A673 (cell line): ENCODE results near the gene DLGAP1.

Source experiments
- CTCF ChIP-seq: fragments of 300-800, 200-600 bp; sonication (generic); conservative IDR thresholded peaks from 2 replicates; pipeline ENCODE4 v1.5.1; 2017; ENCODE audit warnings: low read depth, mild to moderate bottlenecking, antibody characterized with exemption, low read length, moderate library complexity, mixed read lengths
- EZH2 ChIP-seq: fragments of 200-600 bp; sonication (generic); IDR thresholded peaks from 2 replicates; pipeline ENCODE4 v1.6.1; 2017; ENCODE audit warnings: borderline replicate concordance, low read depth, mild to moderate bottlenecking, mixed read lengths, antibody characterized with exemption, low read length; ENCODE audit not compliant: poor library complexity, severe bottlenecking

GRCh38 chr18:4193086-4193485 lies 262.0 kb downstream of the DLGAP1 start:
- TF ChIP-seq CTCF (no peak), EZH2 (no peak)
